H9 (cell line): ENCODE data around the gene TMEM106A. TPM values are rescaled to one million over a fixed set of nuclear protein-coding genes. Genes with fewer than 3 reads are reported as not detected.

Experiments used
- DNase-seq: peaks from one replicate; pipeline ENCODE4 v3.0.0-alpha.2; 2017
- H2AFZ ChIP-seq: one replicate; pipeline ENCODE4 v1.6.1; 2013; ENCODE audit warnings: mild to moderate bottlenecking, low read length, control low read depth, moderate library complexity
- H2AK5ac ChIP-seq: 2 replicates; pipeline ENCODE4 v1.6.1; 2013; ENCODE audit warnings: low read length, control low read depth, mixed read lengths; ENCODE audit not compliant: insufficient read length
- H2BK120ac ChIP-seq: one replicate; pipeline ENCODE4 v1.6.1; 2013; ENCODE audit warnings: low read depth, mild to moderate bottlenecking, low read length, control low read depth, inconsistent platforms; ENCODE audit not compliant: poor library complexity, severe bottlenecking
- H2BK12ac ChIP-seq: 2 replicates; pipeline ENCODE4 v1.6.1; 2013; ENCODE audit warnings: low read length, control low read depth, mixed read lengths, low read depth; ENCODE audit not compliant: insufficient read length
- H2BK15ac ChIP-seq: 2 replicates; pipeline ENCODE4 v1.6.1; 2013; ENCODE audit warnings: low read depth, low read length, control low read depth
- H2BK20ac ChIP-seq: one replicate; pipeline ENCODE4 v1.6.1; 2013; ENCODE audit warnings: low read depth, mild to moderate bottlenecking, low read length, control low read depth, inconsistent platforms; ENCODE audit not compliant: poor library complexity, severe bottlenecking
- H2BK5ac ChIP-seq: 2 replicates; pipeline ENCODE4 v1.6.1; 2013; ENCODE audit warnings: low read length, control low read depth, mixed read lengths; ENCODE audit not compliant: insufficient read length
- H3K14ac ChIP-seq: 2 replicates; pipeline ENCODE4 v1.6.1; 2013; ENCODE audit warnings: low read length, control low read depth; ENCODE audit not compliant: insufficient read depth
- H3K18ac ChIP-seq: 2 replicates; pipeline ENCODE4 v1.6.1; 2013; ENCODE audit warnings: low read depth, mild to moderate bottlenecking, mixed read lengths, low read length, control low read depth; ENCODE audit not compliant: insufficient read length
- H3K23ac ChIP-seq: 2 replicates; pipeline ENCODE4 v1.6.1; 2013; ENCODE audit warnings: low read length, control low read depth, mixed read lengths, low read depth; ENCODE audit not compliant: insufficient read length
- H3K23me2 ChIP-seq: 2 replicates; pipeline ENCODE4 v1.6.1; 2013; ENCODE audit warnings: low read depth, mild to moderate bottlenecking, mixed read lengths, low read length, control low read depth; ENCODE audit not compliant: insufficient read length, poor library complexity, severe bottlenecking
- H3K27ac ChIP-seq: 2 replicates; pipeline ENCODE4 v1.5.1; 2013; ENCODE audit warnings: low read length, control low read depth, mixed read lengths, low read depth; ENCODE audit not compliant: insufficient read length
- H3K27me3 ChIP-seq: 2 replicates; pipeline ENCODE4 v1.6.1; 2013; ENCODE audit warnings: low read length, control low read depth, inconsistent platforms; ENCODE audit not compliant: insufficient read depth
- H3K4ac ChIP-seq: 2 replicates; pipeline ENCODE4 v1.6.1; 2013; ENCODE audit warnings: low read depth, mild to moderate bottlenecking, control low read depth, inconsistent platforms, low read length, moderate library complexity
- H3K4me1 ChIP-seq: 2 replicates; pipeline ENCODE4 v1.6.1; 2013; ENCODE audit warnings: low read length, control low read depth, inconsistent platforms; ENCODE audit not compliant: insufficient read depth
- H3K4me2 ChIP-seq: 2 replicates; pipeline ENCODE4 v1.6.1; 2013; ENCODE audit warnings: low read length, control low read depth, mixed read lengths; ENCODE audit not compliant: insufficient read length, insufficient read depth
- H3K56ac ChIP-seq: 2 replicates; pipeline ENCODE4 v1.6.1; 2013; ENCODE audit warnings: low read depth, mild to moderate bottlenecking, mixed read lengths, low read length, control low read depth; ENCODE audit not compliant: insufficient read length
- H3K79me1 ChIP-seq: 2 replicates; pipeline ENCODE4 v1.6.1; 2013; ENCODE audit warnings: low read depth, mild to moderate bottlenecking, moderate library complexity, low read length, control low read depth, inconsistent platforms; ENCODE audit not compliant: insufficient read depth, poor library complexity, severe bottlenecking
- H3K79me2 ChIP-seq: 2 replicates; pipeline ENCODE4 v1.6.1; 2013; ENCODE audit warnings: low read length, control low read depth, inconsistent platforms; ENCODE audit not compliant: insufficient read depth
- H3K9ac ChIP-seq: 2 replicates; pipeline ENCODE4 v1.6.1; 2013; ENCODE audit warnings: low read length, control low read depth, mixed read lengths; ENCODE audit not compliant: insufficient read length; ENCODE audit errors: extremely low read depth
- H3K9me3 ChIP-seq: one replicate; pipeline ENCODE4 v1.6.1; 2013; ENCODE audit warnings: low read depth, low read length, inconsistent platforms; ENCODE audit not compliant: control insufficient read depth
- H3T11ph ChIP-seq: one replicate; pipeline ENCODE4 v1.6.1; 2013; ENCODE audit warnings: mild to moderate bottlenecking, low read length, control low read depth, inconsistent platforms
- H4K20me1 ChIP-seq: one replicate; pipeline ENCODE4 v1.6.1; 2013; ENCODE audit not compliant: control insufficient read depth, insufficient read length, insufficient read depth
- H4K5ac ChIP-seq: 2 replicates; pipeline ENCODE4 v1.6.1; 2013; ENCODE audit warnings: low read depth, mild to moderate bottlenecking, mixed read lengths, low read length, control low read depth; ENCODE audit not compliant: insufficient read length
- H4K8ac ChIP-seq: replicated peaks from 2 replicates; pipeline ENCODE4 v1.6.1; 2013; ENCODE audit warnings: low read length, control low read depth, mixed read lengths, low read depth; ENCODE audit not compliant: insufficient read length
- H4K91ac ChIP-seq: 2 replicates; pipeline ENCODE4 v1.6.1; 2013; ENCODE audit warnings: low read depth, mild to moderate bottlenecking, moderate library complexity, mixed read lengths, low read length, control low read depth; ENCODE audit not compliant: insufficient read length
- H3K27ac Mint-ChIP-seq, 3 experiments: 2 replicates in 2 of 3; 3 replicates in 1 of 3; pipeline ENCODE4 v1.8.0; 2020 to 2021; ENCODE audit warnings: mixed read lengths in 3 of 3, mild to moderate bottlenecking in 1 of 3, moderate library complexity in 1 of 3
- H3K27me3 Mint-ChIP-seq: 2 replicates; pipeline ENCODE4 v1.8.0; 2021; ENCODE audit warnings: low read depth, mild to moderate bottlenecking, moderate library complexity, mixed read lengths
- H3K36me3 Mint-ChIP-seq, 3 experiments: 2 replicates in 2 of 3; 3 replicates in 1 of 3; pipeline ENCODE4 v1.8.0; 2020 to 2021; ENCODE audit warnings: low read depth in 3 of 3, mixed read lengths in 3 of 3; ENCODE audit not compliant: insufficient read depth in 1 of 3
- H3K4me1 Mint-ChIP-seq, 2 experiments: 2 replicates each; pipeline ENCODE4 v1.8.0; 2020; ENCODE audit warnings: mixed read lengths in 2 of 2
- H3K4me3 Mint-ChIP-seq, 2 experiments: 2 replicates in 1 of 2; 3 replicates in 1 of 2; pipeline ENCODE4 v1.8.0; 2020 to 2021; ENCODE audit warnings: mild to moderate bottlenecking in 2 of 2, mixed read lengths in 2 of 2, moderate library complexity in 1 of 2
- H3K9me3 Mint-ChIP-seq, 2 experiments: 2 replicates in 1 of 2; 3 replicates in 1 of 2; pipeline ENCODE4 v1.8.0; 2020; ENCODE audit warnings: mild to moderate bottlenecking in 2 of 2, mixed read lengths in 2 of 2, moderate library complexity in 1 of 2
- CTCF ChIP-seq: fragments of 200-600 bp; sonication (generic); conservative IDR thresholded peaks from 3 replicates; pipeline ENCODE4 v1.8.0; 2021; ENCODE audit warnings: antibody characterized with exemption, mild to moderate bottlenecking
- WGBS: extraction: QIAGEN DNeasy Blood & Tissue Kit; methylation state at CpG from one replicate; pipeline ENCODE4 v1.1.7; 2013; ENCODE audit warnings: missing lambda C conversion rate, low lambda C conversion rate, mixed read lengths; ENCODE audit not compliant: insufficient read length; ENCODE audit errors: extremely low coverage; 5-methylcytosine and 5-hydroxymethylcytosine counted together
- total RNA-seq: library from RNA; stranded (reverse); gene quantifications from 2 replicates; pipeline ENCODE4 v1.2.1, GENCODE V29; 2021

TMEM106A gene
- total RNA-seq, 1 experiment from 2014 or later: 3.7 TPM

DNA sequence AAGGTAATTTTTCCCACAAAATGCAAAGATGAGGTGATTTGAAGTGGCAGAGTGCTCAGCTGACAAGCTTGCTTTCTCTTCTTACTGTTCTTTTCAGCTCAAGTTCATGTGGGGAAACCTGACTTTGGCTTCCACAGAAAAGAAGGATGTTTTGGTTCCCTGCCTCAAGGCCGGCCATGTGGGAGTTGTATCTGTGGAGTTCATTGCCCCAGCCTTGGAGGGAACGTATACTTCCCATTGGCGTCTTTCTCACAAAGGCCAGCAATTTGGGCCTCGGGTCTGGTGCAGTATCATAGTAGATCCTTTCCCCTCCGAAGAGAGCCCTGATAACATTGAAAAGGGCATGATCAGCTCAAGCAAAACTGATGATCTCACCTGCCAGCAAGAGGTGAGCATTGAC is 18.4 kb upstream of the TMEM106A start:
- Histone ChIP-seq H2AK5ac (no peak overlapping the region), H3K79me2 (no peaks in the 10 kb centered on the region), H4K20me1 (no peaks in the 10 kb centered on the region), H3K18ac (no peak overlapping the region), H3K9me3 (no peaks in the 10 kb centered on the region), H2BK15ac (no peak overlapping the region), H4K5ac (no peak overlapping the region), H4K8ac (no peak overlapping the region), H3T11ph (no peak overlapping the region), H3K79me1 (no peaks in the 10 kb centered on the region), H2BK12ac (no peak overlapping the region), H3K4me2 (no peak overlapping the region), H3K9ac (no peak overlapping the region), H4K91ac (no peak overlapping the region), H3K4ac (no peak overlapping the region), H3K23me2 (no peaks in the 10 kb centered on the region), H2BK5ac (no peak overlapping the region), H3K4me1 (no peaks in the 10 kb centered on the region), H3K27me3 (no peaks in the 10 kb centered on the region), H3K56ac (no peak overlapping the region), H3K23ac (no peak overlapping the region), H3K14ac (no peak overlapping the region), H2AFZ (no peak overlapping the region), H3K27ac (no peak overlapping the region), H2BK120ac (no peak overlapping the region), H2BK20ac (no peak overlapping the region)
- H3K27me3 Mint-ChIP-seq: no peaks in the 10 kb centered on the region
- TF ChIP-seq CTCF: no peak
- no peaks in the 10 kb centered on the region for H3K4me1 Mint-ChIP-seq
- WGBS: no CpG with 5 or more reads among the region's 5 CpGs
- no peak for DNase-seq
- H3K9me3 Mint-ChIP-seq: no peaks in the 10 kb centered on the region
- H3K4me3 Mint-ChIP-seq: no peak overlapping the region
- H3K36me3 Mint-ChIP-seq: peaks cover 17 to 81% (median 80%) of the 10 kb centered on the region in 3 experiments; a peak in 6 of 7 replicates
- H3K27ac Mint-ChIP-seq: 0 out of 7 replicates have a peak overlapping the region, but pooled peaks of 1 of the 3 experiments have one; percentile 20
